ENCODE data around the gene ATOSB.
A peak's percentile ranks its signal among the peaks of the same experiment; 100 is the strongest.

The ATOSB gene

GRCh38 chr9:35097573-35097972, 18.1 kb downstream of the ATOSB start:
- Histone ChIP-seq H3K4me3 (ENCODE audit: low read length, poor library complexity, severe bottlenecking) (no peak overlapping the region), H3K27me3 (ENCODE audit: insufficient read depth, low read length, poor library complexity, severe bottlenecking) (no peaks in the 10 kb centered on the region), H3K9me3 (ENCODE audit: insufficient read depth, low read depth, low read length) (no peaks in the 10 kb centered on the region), H3K36me3 (ENCODE audit: insufficient read depth, low read length) (no peaks in the 10 kb centered on the region), H3K79me2 (ENCODE audit: insufficient read depth, low read length) (peaks cover 21% of the 10 kb centered on the region), H2AFZ (ENCODE audit: low read length) (no peak overlapping the region), H3K4me1 (ENCODE audit: insufficient read depth, low read length, poor library complexity, severe bottlenecking) (peaks cover 25% of the 10 kb centered on the region), H3K9me2 (replicated peaks; ENCODE audit: low read depth, low read length) (no peaks in the 10 kb centered on the region), H4K20me1 (ENCODE audit: insufficient read depth, low read length, poor library complexity, severe bottlenecking) (no peaks in the 10 kb centered on the region), H3F3A (ENCODE audit: low read depth) (0 out of 2 replicates have a peak, but pooled peaks cover 4% of the 10 kb centered on the region), H3K9ac (ENCODE audit: low read depth, low read length, poor library complexity, severe bottlenecking) (no peak overlapping the region), H3K4me2 (ENCODE audit: low read depth, low read length, poor library complexity, severe bottlenecking) (no peak overlapping the region)
- TF ChIP-seq, protein P1, sequence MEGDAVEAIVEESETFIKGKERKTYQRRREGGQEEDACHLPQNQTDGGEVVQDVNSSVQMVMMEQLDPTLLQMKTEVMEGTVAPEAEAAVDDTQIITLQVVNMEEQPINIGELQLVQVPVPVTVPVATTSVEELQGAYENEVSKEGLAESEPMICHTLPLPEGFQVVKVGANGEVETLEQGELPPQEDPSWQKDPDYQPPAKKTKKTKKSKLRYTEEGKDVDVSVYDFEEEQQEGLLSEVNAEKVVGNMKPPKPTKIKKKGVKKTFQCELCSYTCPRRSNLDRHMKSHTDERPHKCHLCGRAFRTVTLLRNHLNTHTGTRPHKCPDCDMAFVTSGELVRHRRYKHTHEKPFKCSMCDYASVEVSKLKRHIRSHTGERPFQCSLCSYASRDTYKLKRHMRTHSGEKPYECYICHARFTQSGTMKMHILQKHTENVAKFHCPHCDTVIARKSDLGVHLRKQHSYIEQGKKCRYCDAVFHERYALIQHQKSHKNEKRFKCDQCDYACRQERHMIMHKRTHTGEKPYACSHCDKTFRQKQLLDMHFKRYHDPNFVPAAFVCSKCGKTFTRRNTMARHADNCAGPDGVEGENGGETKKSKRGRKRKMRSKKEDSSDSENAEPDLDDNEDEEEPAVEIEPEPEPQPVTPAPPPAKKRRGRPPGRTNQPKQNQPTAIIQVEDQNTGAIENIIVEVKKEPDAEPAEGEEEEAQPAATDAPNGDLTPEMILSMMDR (conservative IDR thresholded peaks at IDR 0.05; ENCODE audit: low read length), result no peak
- no peak for TF ChIP-seq EZH2phosphoT487 (IDR thresholded peaks at IDR 0.05; ENCODE audit: borderline replicate concordance)

DNA sequence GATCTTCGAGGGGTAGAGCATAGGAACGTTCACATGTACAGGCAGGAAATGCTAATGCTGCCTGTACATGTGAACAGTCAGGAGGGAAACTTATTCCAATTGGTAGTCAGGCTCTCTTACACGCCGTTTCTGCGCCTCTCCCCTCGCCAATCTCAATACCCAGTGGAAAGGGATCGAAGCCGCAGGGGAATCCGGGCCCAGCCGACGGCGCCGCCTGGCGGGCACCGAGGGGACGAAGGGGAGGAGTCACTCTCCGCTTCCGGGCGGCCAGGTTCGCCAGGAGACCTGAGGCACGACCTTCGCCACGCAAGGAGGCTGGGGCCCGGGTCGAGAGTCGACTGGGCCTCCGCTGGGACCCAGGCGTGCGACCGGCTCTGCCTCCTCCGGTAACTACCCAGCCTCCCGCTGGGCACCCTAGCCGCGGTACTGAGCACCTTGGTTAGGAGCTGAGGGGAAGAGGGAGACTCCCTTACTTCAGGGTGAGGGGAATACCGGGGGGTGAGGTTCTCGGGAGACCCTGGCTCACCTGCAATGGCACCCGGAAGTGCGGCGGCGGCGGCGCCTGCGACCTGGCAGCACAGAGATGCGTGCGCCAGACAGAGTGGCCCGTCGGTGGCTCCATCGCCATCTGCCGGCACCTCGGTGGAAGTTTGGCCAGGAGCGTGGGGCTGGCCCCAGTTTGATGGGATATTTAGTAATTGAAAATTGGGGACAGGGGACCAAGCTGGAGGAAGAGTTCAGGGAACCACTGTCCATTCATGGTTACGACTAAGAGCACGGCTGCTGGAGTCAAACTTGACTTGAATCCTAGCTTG, 19.4 kb downstream of the ATOSB start, which contains the start of gene PIGO:
Gene PIGO, minus strand, starts transcription at position 557 of the 815 bp plus-strand sequence. CDS start 1,026 bp downstream, outside the sequence.
- Histone ChIP-seq H3K79me2 (ENCODE audit: insufficient read depth, low read length) (peaks cover 8% of the 10 kb centered on the region; the same call in 1 of the 2 replicates), H4K20me1 (ENCODE audit: insufficient read depth, low read length, poor library complexity, severe bottlenecking) (no peaks in the 10 kb centered on the region), H3K27me3 (ENCODE audit: insufficient read depth, low read length, poor library complexity, severe bottlenecking) (no peaks in the 10 kb centered on the region), H3K4me3 (ENCODE audit: low read length, poor library complexity, severe bottlenecking) (peak within 1 kb of the TSS; percentile 95), H3K9me3 (ENCODE audit: insufficient read depth, low read depth, low read length) (no peaks in the 10 kb centered on the region), H2AFZ (ENCODE audit: low read length) (peak within 1 kb of the TSS; percentile 93), H3K9ac (ENCODE audit: low read depth, low read length, poor library complexity, severe bottlenecking) (peak within 1 kb of the TSS; percentile 96), H3K4me2 (ENCODE audit: low read depth, low read length, poor library complexity, severe bottlenecking) (peak within 1 kb of the TSS; percentile 85), H3F3A (ENCODE audit: low read depth) (0 out of 2 replicates have a peak, but pooled peaks cover 4% of the 10 kb centered on the region), H3K9me2 (replicated peaks; ENCODE audit: low read depth, low read length) (no peaks in the 10 kb centered on the region), H3K36me3 (ENCODE audit: insufficient read depth, low read length) (no peaks in the 10 kb centered on the region), H3K4me1 (ENCODE audit: insufficient read depth, low read length, poor library complexity, severe bottlenecking) (peaks cover 12% of the 10 kb centered on the region)
- TF ChIP-seq, protein P1 (conservative IDR thresholded peaks at IDR 0.05; ENCODE audit: low read length), result peak; percentile 70
- no peak for TF ChIP-seq EZH2phosphoT487 (IDR thresholded peaks at IDR 0.05; ENCODE audit: borderline replicate concordance)

- no peaks in the 10 kb centered on the region for H4K20me1 ChIP-seq (ENCODE audit: insufficient read depth, low read length, poor library complexity, severe bottlenecking)
- H3K4me3 ChIP-seq (ENCODE audit: low read length, poor library complexity, severe bottlenecking), result no peak overlapping the region
- TF ChIP-seq, protein P1 (conservative IDR thresholded peaks at IDR 0.05; ENCODE audit: low read length), result no peak
- no peak for TF ChIP-seq EZH2phosphoT487 (IDR thresholded peaks at IDR 0.05; ENCODE audit: borderline replicate concordance)
- peaks cover 4% of the 10 kb centered on the region; the same call in 1 of the 2 replicates for H3K79me2 ChIP-seq (ENCODE audit: insufficient read depth, low read length)
- H2AFZ ChIP-seq (ENCODE audit: low read length), result no peak overlapping the region
- no peaks in the 10 kb centered on the region for H3K9me2 ChIP-seq (replicated peaks; ENCODE audit: low read depth, low read length)
- H3K9me3 ChIP-seq (ENCODE audit: insufficient read depth, low read depth, low read length), result no peaks in the 10 kb centered on the region
- no peaks in the 10 kb centered on the region for H3F3A ChIP-seq (ENCODE audit: low read depth)
- H3K9ac ChIP-seq (ENCODE audit: low read depth, low read length, poor library complexity, severe bottlenecking), result no peak overlapping the region
- no peaks in the 10 kb centered on the region for H3K36me3 ChIP-seq (ENCODE audit: insufficient read depth, low read length)
- no peaks in the 10 kb centered on the region for H3K27me3 ChIP-seq (ENCODE audit: insufficient read depth, low read length, poor library complexity, severe bottlenecking)
- H3K4me2 ChIP-seq (ENCODE audit: low read depth, low read length, poor library complexity, severe bottlenecking), result no peak overlapping the region
- peaks cover 11% of the 10 kb centered on the region for H3K4me1 ChIP-seq (ENCODE audit: insufficient read depth, low read length, poor library complexity, severe bottlenecking)
Observed at GRCh38 chr9:35091536-35091935, 24.1 kb downstream of the ATOSB start.

Measured in Loucy (cell line).